ENCODE results near the gene DPY30.
"Not testable (repeated sequence)": the region's sequence is repeated elsewhere in the genome, so short reads cannot be mapped to it uniquely, and the experiment has no call there.

DPY30 gene

DNA sequence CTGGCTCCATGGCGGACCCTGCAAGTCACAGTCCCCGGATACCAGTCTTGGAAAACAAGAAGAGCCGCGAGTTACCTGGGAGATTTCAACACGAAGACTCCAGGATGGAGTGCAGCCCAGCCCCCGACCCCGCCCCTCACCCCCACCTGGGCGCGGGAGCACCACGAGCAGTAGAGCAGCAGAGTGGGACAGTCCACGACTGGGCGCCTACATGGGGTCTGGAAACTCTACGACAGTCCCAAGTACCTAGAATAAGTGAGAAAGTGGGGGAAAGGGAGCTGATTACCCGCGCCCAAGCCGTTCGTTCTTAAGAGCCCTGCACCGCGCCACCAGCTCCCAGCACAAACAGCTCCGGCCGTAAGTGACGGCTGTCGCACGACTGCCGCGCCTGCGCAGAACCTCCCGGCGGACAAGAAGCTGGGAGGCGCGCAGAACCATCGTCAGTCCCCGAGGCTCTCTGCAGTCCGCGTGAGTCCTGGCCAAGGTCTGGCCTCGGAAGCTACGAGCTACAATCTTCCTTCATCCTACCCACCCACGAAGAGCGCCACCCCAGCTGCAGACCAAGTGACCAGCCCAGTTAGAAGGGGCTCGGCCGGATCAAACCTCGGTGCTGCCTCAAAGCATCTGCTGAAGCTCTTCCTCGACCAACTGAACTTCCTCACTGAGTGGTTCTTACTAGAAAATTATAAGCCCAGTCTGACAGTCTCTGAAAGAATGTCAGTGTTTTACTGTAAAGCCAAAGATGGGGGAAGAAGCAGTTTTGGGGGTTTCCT, at the start of gene DPY30:
DPY30 (minus strand) TSS at position 359 of the 773 bp plus-strand sequence; CDS start at position 10, 349 bp downstream.
- peak; percentile 89 for DNase-seq

DNA sequence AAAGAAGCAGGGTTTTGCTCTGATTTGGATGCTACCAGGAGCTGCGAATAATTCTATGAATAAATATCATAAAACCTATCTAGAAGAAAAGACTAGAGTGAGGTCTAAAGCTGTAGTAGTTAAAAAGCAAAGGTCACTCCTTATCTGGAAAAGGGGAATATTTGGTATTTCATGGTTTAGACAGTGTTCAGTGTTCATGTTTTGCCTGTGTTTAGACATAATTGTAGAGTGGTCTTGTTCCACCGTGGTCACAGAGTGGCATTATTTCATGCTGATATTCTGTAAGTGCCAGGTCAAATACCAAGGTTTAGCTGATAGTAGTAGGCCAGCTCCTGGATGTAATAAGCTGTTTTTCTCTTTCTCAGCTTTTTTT, 34.5 kb upstream of the DPY30 start:
- no peak for DNase-seq

DNA sequence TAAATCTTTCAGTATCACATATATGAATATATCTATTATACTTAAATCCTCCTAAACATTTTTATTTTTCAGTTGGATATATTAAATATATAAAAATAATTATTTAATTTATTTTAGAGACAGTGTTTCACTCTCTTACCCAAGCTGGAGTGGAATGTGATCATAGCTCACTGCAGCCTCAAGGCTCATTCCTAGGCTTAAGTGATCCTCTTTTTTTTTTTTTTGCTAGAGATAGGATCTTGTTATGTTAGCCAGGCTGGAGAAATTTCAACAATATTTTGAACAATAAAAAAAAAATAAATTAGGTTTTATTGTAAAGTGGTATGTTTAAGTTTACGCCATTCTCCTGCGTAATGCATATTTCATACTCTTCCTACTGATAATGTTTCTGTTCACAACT, 27.9 kb upstream of the DPY30 start:
- no peak for DNase-seq

DNA sequence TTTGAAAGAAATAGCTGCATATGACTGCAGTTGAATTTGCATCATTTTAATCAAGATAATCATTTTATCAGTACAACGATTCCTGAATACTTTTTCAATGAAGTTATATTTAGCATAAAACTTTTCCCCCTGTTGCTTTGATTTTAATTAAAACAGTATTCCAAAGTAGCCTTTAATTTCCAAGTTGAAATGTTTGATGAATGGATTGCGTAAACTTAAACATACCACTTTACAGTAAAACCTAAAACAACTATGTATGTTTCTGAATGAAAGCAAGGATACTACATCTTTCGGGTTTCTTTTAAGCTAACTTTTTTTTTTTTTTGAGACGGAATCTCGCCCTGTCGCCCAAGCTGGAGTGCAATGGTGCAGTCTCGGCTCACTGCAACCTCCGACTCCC, 25.1 kb upstream of the DPY30 start:
- no peak for DNase-seq

DNA sequence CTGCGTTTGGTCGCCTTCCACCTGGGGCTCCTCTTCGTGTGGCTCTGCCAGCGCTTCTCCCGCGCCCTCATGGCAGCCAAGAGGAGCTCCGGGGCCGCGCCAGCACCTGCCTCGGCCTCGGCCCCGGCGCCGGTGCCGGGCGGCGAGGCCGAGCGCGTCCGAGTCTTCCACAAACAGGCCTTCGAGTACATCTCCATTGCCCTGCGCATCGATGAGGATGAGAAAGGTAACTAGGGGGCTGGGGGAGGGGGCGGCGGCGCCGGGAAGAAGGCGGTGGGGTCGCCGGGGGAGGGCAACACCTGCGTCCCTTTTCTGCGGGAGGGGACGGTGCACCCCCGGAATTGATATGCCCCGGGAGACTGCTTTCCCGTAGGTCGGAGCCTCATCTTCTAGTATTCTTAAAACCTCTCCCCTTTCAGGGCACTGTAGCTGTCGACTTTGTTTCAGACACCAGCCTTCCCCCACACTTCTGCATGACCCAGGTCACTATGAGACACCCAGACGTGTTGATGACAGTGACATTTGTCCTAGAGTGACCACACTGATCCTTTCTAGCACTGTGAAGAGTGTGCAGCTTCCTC, 24.5 kb upstream of the DPY30 start:
- DNase-seq, result no peak

DNA sequence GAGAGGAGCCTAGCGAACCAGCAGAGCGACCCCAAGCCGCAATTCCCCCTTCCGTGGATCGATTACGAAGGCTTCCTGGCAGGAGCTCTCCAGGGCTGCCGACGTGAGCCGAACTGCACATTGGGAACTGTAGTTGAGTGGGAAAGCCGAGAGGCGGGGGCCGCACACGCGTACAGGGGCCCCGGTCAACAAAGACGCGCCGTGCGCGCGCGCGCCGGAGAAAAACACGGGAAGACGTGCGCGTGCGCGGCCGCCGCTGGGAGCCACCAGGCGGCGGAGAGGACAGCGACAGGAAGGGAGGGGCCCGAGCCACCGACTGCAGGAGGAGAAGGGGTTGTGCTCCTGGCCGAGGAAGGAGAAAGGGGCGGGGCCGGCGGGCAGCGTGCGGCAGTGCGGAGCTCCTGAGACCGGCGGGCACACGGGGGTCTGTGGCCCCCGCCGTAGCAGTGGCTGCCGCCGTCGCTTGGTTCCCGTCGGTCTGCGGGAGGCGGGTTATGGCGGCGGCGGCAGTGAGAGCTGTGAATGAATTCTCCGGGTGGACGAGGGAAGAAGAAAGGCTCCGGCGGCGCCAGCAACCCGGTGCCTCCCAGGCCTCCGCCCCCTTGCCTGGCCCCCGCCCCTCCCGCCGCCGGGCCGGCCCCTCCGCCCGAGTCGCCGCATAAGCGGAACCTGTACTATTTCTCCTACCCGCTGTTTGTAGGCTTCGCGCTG, 23.9 kb upstream of the DPY30 start, which contains the start of gene SPAST:
SPAST (plus strand) TSS at position 247 of the 711 bp plus-strand sequence; CDS start at position 523, 276 bp downstream.
- peak; percentile 98 for DNase-seq

DNA sequence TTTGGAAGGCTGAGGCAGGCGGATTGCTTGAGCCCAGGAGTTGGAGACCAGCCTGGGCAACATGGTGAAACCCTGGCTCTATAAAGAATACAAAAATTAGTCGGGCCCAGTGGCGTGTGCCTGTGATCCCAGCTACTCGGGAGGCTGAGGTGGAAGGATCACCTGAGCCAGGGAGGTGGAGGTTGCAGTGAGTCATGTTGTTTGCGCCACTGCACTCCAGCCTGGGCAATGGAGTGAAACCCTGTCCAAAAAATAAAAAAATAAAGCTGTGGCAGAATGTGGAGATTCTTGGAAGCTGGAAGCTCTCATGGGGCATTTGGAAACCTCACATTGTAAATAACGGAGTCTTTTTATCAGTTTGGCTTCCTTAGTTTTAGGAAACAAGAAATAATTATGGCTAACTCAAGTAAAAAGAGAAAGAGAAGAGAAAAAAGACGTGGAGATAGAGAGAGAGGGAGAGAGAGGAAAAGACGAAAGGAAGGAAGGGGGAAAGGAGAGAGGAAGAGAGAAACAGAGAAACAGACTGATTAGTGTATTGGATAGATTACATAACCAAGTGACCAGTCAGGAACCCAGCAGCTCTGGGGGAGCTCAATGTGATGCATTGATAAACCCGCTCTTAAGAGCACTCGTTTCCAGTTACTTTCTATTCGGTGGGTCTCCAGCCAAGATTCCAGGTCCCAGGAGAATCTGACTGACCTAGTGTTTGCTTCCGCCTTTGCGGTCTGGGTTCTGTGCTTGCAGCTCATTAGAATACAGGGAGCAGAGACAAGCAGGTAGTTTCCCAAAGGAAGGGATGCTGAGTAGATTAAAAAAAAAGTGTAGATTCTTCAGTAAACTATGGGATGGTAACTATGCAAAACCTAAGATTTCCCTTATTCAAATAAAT, 22.6 kb upstream of the DPY30 start:
- no peak for DNase-seq

DNA sequence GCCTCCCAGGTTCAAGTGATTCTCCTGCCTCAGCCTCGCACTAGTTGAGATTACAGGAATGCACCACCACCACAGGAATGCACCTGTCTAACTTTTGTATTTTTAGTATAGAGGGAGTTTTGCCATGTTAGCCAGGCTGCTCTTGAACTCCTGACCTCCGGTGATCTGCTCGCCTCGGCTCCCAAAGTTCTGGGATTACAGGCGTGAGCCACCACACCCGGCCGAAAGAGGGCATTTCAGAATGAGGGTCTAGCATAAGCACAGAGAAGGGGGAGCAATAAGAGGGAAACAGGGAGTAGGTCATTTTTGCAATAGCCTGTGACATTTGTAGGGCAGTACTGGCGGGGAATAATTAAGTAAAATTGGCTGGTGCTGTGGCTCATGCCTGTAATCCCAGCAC, 21.8 kb upstream of the DPY30 start:
- DNase-seq, result no peak

DNA sequence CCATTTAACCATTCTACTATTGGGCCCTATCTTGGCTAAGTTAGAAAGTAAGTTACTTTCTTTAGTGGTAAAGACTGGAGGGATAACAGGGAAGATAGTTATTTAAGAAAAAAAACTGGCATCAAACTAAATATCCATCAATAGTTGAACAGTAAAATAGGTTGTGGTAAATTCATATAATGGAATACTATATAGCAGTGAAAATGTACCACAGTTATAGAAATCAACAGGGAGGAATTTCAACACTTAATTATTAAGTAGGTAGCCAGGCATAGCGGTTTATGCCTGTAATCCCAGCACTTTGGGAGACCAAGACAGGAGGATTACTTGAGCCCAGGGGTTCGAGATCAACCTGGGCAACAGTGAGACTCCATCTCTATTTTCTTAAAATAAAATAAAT, 20.7 kb upstream of the DPY30 start:
- DNase-seq, result no peak

DNA sequence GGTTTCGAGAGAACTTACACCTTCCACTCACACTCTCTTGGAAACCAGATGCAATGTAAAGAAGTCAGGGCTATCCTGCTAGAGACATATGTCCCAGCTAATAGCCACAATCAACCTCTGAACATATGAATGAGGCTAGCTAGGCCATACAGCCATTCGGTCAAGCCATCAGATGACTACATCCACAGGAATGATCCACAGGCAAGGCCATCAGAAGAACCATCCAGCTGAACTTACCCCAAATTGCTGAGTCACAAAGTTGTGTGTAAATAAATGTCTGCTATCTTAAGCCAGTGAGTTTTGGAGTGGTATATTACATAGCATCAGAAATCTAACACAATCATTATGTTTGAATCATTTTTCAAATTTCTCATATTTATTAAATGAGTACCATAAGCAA, 18.5 kb upstream of the DPY30 start:
- no peak for DNase-seq

DNA sequence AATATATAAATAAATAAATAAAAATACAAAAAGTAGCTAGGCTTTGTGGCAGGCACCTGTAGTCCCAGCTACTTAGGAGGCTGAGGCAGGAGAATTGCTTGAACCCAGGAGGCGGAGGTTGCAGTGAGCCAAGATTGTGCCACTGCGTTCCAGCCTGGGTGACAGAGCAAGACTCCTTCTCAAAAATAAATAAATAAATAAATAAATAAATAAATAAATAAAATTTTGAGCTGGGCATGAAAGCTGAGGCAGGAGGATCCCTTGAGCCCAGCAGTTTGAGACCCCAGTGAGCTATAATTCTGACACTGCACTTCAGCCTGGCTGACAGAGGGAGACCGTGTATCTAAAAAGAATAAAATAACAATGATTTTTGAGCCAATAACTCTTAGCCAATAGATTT, 15.0 kb upstream of the DPY30 start:
- DNase-seq, result not testable (repeated sequence)

DNA sequence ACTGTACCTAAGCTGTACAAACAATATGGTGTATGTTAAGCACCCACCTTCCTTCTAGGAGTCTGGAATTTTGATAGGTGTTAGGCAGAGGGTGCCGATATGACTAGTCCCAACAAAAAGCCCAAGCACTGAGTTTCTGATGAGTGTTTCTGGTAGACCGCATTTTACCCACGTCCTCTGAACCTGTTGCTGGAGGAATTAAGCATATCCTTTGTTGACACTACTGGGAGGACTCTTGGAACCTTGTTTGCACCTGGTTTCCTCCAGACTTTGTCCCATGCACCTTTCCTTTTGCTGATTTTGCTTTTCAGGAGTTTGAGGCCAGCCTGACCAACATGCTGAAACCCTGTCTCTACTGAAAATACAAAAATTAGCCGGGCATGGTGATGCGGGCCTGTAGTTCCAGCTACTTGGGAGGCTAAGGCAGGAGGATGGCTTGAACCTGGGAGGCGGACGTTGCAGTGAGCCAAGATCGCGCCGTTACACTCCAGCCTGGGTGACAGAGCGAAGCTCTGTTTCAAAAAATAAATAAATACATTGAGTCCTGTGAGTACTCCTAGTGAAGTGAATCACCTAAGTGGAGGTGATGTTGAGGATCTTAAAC, 12.3 kb upstream of the DPY30 start:
- DNase-seq, result no peak

DNA sequence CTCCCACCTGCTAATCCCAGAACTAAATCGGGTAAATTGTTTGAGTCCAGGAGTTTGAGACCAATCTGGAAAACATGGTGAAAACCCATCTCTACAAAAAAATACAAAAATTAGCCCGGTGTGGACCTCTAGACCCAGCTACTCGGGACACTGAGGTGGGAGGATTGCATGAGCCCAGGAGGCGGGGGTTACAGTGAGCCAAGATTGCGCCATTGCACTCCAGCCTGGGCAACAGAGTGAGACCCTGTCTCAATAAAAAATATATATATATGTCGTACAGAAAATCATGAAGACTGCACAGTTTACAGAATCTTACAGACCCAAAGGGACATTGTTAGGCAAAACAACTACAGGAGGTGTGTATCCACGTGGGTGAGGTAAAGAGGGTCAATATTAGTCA, 4.0 kb upstream of the DPY30 start:
- no peak for DNase-seq

DNA sequence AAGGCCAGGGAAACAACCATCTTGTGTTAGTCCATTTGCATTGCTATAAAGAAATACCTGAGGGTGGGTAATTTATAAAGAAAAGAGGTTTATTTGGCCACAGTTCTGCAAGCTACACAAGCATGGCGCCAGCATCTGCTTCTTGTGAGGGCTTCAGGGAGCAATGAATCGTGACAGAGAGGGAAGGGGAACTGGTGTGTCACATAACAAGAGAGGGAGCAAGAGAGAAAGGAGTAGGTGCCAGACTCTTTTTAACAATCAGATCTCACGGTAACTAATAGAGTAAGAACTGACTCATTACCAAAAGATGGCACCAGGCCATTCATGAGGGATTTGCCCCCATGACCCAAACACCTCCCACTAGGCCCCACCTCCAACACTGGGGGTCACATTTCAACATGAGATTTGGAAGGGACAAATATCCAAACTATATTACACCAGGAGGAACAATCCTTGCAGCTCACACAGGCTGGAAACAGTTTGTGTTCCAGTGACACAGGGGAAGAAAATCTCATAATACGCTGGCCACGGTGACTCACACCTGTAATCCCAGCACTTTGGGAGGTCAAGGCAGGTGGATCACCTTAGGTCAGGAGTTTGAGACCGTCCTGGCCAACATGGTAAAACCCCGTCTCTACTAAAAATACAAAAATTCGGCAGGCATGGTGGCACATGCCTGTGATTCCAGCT, 5.3 kb downstream of the DPY30 start:
- not testable (repeated sequence) for DNase-seq

DNA sequence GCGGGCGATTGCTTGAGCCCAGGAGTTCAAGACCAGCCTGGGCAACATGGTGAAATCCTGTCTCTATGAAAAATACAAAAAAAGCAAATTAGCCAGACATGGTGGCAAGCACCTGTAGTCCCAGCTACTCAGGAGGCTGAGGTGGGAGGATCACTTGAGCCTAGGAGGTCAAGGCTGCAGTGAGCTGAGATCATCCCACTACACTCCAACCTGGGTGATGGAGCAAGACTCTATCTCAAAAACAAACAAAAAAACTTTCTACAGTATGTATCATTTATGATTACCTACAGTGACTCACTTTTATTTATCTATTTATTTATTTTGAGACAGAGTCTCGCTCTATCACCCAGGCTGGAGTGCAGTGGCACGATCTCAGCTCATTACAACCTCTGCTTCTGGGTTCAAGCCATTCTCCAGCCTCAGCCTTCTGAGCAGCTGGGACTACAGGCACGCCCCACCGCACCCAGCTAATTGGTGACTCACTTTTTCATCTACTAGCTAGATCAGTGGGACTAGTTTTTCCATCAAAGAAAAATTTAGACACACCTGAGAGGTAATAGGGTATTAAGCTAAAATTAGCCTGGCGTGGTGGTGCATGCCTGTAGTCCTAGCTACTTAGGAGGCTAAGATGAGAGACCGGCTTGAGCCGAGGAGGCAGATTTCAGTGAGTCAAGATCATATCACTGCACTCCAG, 20.7 kb downstream of the DPY30 start:
- not testable (repeated sequence) for DNase-seq

DNA sequence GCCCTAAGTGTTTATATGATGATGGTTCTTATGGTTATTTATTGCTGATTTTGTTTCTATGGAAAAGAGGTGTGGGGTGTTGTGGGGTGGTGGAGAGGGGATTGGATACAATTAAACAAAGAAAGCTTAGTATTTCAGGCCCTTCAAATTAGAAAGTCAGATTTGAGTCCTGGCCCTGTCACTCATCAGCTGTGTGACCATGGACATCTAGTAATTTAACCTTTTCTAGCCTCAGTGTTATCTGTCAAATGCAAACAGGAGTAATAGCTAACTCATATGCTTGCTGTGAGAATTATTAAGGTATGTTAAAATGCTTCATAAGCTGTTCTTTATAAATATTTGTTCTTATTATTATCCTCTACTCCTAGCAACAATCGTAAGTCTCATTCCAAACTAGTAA, 26.7 kb downstream of the DPY30 start:
- no peak for DNase-seq

DNA sequence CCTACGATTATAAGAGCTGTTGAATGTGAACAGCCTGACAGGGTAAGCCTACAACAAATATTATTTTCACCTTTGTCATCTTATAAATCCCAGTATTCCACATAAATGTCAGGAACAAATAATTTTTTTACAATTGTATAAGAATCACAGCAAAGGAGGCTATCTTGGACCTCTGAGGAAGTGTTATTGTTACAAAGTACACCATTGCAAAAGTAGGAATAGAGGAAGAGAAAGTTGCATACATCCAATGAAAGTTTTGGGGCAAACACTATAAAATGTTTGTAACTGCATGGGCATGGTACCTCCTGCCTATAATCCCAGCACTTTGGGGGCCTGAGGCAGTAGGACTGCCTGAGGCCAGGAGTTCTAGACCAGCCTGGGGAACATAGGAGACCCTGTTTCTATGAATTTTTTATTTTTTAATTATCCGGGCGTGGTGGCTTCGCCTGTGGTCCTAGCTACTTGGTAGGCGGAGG, 28.1 kb downstream of the DPY30 start:
- no peak for DNase-seq

DNA sequence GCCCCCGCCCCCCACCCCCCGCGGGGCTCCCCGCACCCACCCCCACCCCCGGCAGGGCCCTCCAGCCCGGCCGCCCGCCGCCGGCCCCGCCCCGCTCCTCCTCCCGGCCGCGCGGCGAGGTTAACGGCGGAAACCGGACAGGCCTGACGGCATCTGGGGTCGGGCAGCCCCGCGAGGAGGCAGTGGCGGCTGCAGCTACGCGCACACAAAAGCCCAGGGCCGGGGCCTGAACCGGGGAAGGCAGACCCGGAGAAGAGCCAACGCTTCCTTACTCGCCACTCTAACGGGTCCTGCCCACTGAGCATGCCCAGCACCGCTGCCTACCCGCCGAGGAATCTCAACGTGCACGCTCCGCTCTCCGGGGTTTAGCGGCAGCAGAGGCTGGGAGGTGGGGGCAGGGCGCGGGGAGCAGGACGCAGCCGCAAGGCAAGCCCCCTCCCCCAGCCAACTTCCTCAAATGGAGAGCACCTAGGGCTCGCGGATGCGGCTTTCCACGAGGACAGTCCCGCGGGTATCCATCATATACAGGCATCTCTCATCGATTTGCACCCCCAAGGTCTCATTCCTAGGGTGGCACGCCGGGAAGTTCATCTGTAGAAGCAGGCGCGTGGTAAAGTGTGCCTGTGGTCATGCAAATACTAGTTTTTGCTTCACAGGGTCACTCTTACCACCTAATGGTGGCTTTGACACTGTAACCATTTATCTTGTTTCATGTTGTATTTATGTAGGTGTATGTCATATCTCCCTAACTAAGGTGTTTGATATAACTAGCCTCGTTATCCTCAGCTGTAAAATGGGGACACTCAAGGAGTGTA, 28.7 kb downstream of the DPY30 start, which contains the start of gene MEMO1:
MEMO1 (minus strand) TSS at position 339 of the 815 bp plus-strand sequence. CDS start 761 bp downstream, outside the sequence.
- peak; percentile 98 for DNase-seq

DNA sequence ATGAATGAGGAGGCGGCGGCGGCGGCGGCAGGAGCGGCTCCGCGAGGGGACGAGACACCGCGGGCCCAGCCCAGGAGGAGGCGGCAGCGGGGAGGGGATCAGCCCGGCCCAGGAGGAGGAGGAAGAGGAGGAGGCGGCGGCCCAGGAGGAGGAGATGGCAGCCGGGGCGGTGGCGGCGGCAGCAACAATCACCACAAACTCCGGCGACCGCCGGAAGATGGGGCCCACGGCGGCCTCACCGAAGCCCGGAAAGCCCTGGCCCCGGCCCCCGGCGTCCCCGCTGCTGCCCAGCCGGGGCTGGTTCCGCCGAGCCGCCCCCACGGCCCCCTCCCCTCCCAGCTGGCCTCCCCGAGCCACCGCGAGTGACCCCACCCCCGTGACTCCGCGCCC, 29.3 kb downstream of the DPY30 start:
- DNase-seq, result peak; percentile 77

Measured in GDM1 (cell line).